HepG2 (cell line): ENCODE results near the gene SNX10. TPM values are rescaled to one million over a fixed set of nuclear protein-coding genes. Genes with fewer than 3 reads are reported as not detected.

ENCODE experiments used
- CBX5 ChIP-seq: sonication (generic); formaldehyde crosslinking; IDR thresholded peaks from 2 replicates; pipeline ENCODE4 v1.4.0; 2020; ENCODE audit warnings: missing genetic modification reagents, borderline replicate concordance
- EP300 ChIP-seq, 3 experiments: sonication (generic) in 1 of 3; formaldehyde crosslinking in 1 of 3; IDR thresholded peaks; 2 replicates each; pipeline versions ENCODE4 v1.5.1 to v1.6.1; 2011 to 2020; ENCODE audit warnings: low read depth in 2 of 3, low read length in 2 of 3, borderline replicate concordance in 1 of 3, improper control_type of control experiment in 1 of 3, mild to moderate bottlenecking in 1 of 3, missing genetic modification reagents in 1 of 3, moderate library complexity in 1 of 3
- HIVEP1 ChIP-seq: sonication (generic); formaldehyde crosslinking; IDR thresholded peaks from 2 replicates; pipeline ENCODE4 v1.4.0; 2020; ENCODE audit warnings: mild to moderate bottlenecking, missing genetic modification reagents
- HNF4A ChIP-seq: sonication (generic); formaldehyde crosslinking; IDR thresholded peaks from 2 replicates; pipeline ENCODE4 v1.4.0; 2020; ENCODE audit warnings: missing genetic modification reagents
- HNRNPK ChIP-seq: fragments of 200-400 bp; formaldehyde crosslinking; IDR thresholded peaks from 2 replicates; pipeline ENCODE4 v1.6.1; 2018; ENCODE audit warnings: low read length, low read depth, moderate library complexity, mild to moderate bottlenecking; ENCODE audit not compliant: poor library complexity, severe bottlenecking
- MIER2 ChIP-seq: IDR thresholded peaks from 2 replicates; pipeline ENCODE4 v1.6.1; 2016; ENCODE audit warnings: missing biosample characterization, missing genetic modification reagents
- NFRKB ChIP-seq: fragments of 450-650 bp; IDR thresholded peaks from 2 replicates; pipeline ENCODE4 v1.6.1; 2017
- NPAS2 ChIP-seq: sonication (generic); formaldehyde crosslinking; IDR thresholded peaks from 2 replicates; pipeline ENCODE4 v1.8.0; 2022; ENCODE audit warnings: mild to moderate bottlenecking, missing genetic modification reagents, borderline replicate concordance
- NR2F6 ChIP-seq, 2 experiments: IDR thresholded peaks; 2 replicates each; pipeline ENCODE4 v1.6.1; 2016; ENCODE audit warnings: antibody characterized with exemption in 1 of 2, mild to moderate bottlenecking in 1 of 2
- RFX3 ChIP-seq: IDR thresholded peaks from 2 replicates; pipeline ENCODE4 v1.6.1; 2016; ENCODE audit warnings: missing biosample characterization, missing genetic modification reagents
- STAT5B ChIP-seq: sonication (generic); formaldehyde crosslinking; IDR thresholded peaks from 2 replicates; pipeline ENCODE4 v1.4.0; 2020; ENCODE audit warnings: missing genetic modification reagents
- ZFAT ChIP-seq: sonication (generic); formaldehyde crosslinking; conservative IDR thresholded peaks from 2 replicates; pipeline ENCODE4 v1.8.1; 2023; ENCODE audit warnings: missing genetic modification reagents, inconsistent platforms
- ZFY ChIP-seq: sonication (generic); formaldehyde crosslinking; IDR thresholded peaks from 2 replicates; pipeline ENCODE4 v1.4.0; 2020; ENCODE audit warnings: missing genetic modification reagents
- polyA plus RNA-seq, 8 experiments: library from polyadenylated mRNA; depleted of rRNA in 3 of 8; stranded (reverse) in 7 of 8; unstranded in 1 of 8; fragments of >200 nt; fragmentation: Illumina TruSeq in 4 of 8; extraction: Trizol in 4 of 8; gene quantifications; 2 replicates each; pipeline versions ENCODE4 v1.2.1 to v1.2.3, GENCODE V29; 2011 to 2016; ENCODE audit warnings: low read depth in 4 of 8, missing spikeins in 1 of 8, mixed read lengths in 1 of 8; ENCODE audit not compliant: insufficient read depth in 1 of 8
- total RNA-seq, 5 experiments: library from RNA; depleted of rRNA; stranded (reverse); fragments of >200 nt; fragmentation: Illumina TruSeq; extraction: Trizol; gene quantifications; 2 replicates each; pipeline ENCODE4 v1.2.3, GENCODE V29; 2016; ENCODE audit warnings: low read depth in 1 of 5
- TF ChIP-seq, protein P1 (sequence below): sonication (generic); IDR thresholded peaks from 2 replicates; pipeline ENCODE4 v1.6.1; 2016; ENCODE audit warnings: low read depth, borderline replicate concordance
- TF ChIP-seq, protein P2 (sequence below): sonication (generic); formaldehyde crosslinking; IDR thresholded peaks from 2 replicates; pipeline ENCODE4 v1.8.1; 2023; ENCODE audit warnings: mild to moderate bottlenecking, moderate library complexity, missing genetic modification reagents
- TF ChIP-seq, protein P3 (sequence below): IDR thresholded peaks from 2 replicates; pipeline ENCODE4 v1.6.1; 2016; ENCODE audit warnings: low read depth, missing genetic modification reagents, missing compliant biosample characterization
- TF ChIP-seq, protein P4 (sequence below): IDR thresholded peaks from 2 replicates; pipeline ENCODE4 v1.6.1; 2016; ENCODE audit warnings: mild to moderate bottlenecking
- TF ChIP-seq, protein P5 (sequence below): IDR thresholded peaks from 2 replicates; pipeline ENCODE4 v1.6.1; 2016; ENCODE audit warnings: low read depth

The SNX10 gene
- total and polyA plus RNA-seq, 2 of the 13 experiments (the other 11 are each of a cell fraction or from before 2014, with no cell fraction given) = 26.0 to 27.6 TPM

DNA sequence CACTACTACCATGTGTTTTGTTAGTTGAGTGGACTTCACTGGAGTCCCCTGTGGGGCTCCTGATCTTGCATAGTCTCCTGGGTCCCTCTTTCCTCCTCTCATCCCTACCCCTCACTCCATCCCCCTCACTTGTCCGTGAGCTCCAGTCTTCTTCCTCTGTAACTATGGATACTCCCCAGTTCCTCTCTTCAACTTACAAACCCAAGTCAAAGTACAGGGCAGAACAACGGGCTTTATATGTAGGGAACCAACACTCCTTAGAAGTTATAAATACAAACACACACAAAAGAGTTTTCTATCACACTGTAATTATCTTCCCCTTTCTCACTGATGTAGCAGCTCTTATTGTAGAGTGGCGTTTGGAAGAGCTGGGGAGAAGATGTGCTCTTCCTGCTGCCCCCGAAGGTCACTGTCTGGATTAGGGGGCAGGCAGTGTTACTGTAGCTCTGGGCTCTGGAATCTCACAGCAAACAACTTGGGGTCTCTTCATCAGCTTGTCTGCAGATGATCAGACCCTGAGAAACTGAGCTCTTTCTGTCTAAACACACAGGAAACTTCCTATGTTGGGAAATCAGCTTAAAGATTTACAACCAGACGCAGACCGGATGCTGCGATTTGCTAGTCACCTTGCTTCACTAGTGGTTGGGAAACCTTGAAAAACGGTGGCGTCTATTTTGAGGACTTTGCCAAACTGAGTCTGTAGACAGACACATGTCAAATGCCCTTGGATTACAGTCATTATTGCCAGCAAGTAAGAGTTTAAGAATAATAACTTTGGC lies 13.6 kb downstream of the SNX10 start (continued):
- TF ChIP-seq EP300 (IDR thresholded peaks at IDR 0.05; ENCODE audit: low read depth in 2 of 2, low read length in 2 of 2) (peak in 1 of 2 experiments; percentile 68; a peak in 1 of 4 replicates), EP300 (CRISPR knock-in tag; IDR thresholded peaks at IDR 0.05; ENCODE audit: borderline replicate concordance) (peak; percentile 41; the same call in 1 of the 2 replicates), HIVEP1 (CRISPR knock-in tag) (no peak), NPAS2 (CRISPR knock-in tag) (no peak), STAT5B (no peak), CBX5 (peak; percentile 25; the same call in 1 of the 2 replicates), ZFAT (no peak), MIER2 (0 out of 2 replicates have a peak, but pooled peaks have one; percentile 40), HNRNPK (no peak), HNF4A (CRISPR knock-in tag) (peak; percentile 57), RFX3 (CRISPR knock-in tag) (no peak), NFRKB (no peak), ZFY (CRISPR knock-in tag) (no peak), NR2F6 (IDR thresholded peaks at IDR 0.05) (peak; percentile 43), NR2F6 (CRISPR knock-in tag; IDR thresholded peaks at IDR 0.05) (peak; percentile 49; the same call in 1 of the 2 replicates)
- TF ChIP-seq, protein P1, sequence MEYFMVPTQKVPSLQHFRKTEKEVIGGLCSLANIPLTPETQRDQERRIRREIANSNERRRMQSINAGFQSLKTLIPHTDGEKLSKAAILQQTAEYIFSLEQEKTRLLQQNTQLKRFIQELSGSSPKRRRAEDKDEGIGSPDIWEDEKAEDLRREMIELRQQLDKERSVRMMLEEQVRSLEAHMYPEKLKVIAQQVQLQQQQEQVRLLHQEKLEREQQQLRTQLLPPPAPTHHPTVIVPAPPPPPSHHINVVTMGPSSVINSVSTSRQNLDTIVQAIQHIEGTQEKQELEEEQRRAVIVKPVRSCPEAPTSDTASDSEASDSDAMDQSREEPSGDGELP = peak; percentile 39; the same call in 1 of the 2 replicates
- TF ChIP-seq, protein P2, sequence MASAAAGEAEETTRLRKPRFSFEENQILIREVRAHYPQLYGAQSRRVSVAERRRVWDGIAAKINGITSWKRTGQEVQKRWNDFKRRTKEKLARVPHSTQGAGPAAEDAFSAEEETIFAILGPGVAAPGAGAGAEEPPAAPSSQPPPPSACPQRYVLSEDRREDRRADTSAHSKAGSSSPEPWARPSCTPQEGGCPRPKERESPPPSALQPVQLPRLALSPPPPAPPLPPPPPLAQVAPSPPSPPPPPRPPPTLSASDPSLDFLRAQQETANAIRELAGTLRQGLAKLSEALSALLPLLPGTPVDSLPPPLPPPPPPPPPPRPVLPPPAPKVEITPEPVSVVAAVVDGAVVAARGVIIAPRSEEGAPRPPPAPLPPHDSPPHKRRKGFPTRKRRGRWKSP (CRISPR knock-in tag) = peak; percentile 67; the same call in 1 of the 2 replicates
- TF ChIP-seq, protein P3, sequence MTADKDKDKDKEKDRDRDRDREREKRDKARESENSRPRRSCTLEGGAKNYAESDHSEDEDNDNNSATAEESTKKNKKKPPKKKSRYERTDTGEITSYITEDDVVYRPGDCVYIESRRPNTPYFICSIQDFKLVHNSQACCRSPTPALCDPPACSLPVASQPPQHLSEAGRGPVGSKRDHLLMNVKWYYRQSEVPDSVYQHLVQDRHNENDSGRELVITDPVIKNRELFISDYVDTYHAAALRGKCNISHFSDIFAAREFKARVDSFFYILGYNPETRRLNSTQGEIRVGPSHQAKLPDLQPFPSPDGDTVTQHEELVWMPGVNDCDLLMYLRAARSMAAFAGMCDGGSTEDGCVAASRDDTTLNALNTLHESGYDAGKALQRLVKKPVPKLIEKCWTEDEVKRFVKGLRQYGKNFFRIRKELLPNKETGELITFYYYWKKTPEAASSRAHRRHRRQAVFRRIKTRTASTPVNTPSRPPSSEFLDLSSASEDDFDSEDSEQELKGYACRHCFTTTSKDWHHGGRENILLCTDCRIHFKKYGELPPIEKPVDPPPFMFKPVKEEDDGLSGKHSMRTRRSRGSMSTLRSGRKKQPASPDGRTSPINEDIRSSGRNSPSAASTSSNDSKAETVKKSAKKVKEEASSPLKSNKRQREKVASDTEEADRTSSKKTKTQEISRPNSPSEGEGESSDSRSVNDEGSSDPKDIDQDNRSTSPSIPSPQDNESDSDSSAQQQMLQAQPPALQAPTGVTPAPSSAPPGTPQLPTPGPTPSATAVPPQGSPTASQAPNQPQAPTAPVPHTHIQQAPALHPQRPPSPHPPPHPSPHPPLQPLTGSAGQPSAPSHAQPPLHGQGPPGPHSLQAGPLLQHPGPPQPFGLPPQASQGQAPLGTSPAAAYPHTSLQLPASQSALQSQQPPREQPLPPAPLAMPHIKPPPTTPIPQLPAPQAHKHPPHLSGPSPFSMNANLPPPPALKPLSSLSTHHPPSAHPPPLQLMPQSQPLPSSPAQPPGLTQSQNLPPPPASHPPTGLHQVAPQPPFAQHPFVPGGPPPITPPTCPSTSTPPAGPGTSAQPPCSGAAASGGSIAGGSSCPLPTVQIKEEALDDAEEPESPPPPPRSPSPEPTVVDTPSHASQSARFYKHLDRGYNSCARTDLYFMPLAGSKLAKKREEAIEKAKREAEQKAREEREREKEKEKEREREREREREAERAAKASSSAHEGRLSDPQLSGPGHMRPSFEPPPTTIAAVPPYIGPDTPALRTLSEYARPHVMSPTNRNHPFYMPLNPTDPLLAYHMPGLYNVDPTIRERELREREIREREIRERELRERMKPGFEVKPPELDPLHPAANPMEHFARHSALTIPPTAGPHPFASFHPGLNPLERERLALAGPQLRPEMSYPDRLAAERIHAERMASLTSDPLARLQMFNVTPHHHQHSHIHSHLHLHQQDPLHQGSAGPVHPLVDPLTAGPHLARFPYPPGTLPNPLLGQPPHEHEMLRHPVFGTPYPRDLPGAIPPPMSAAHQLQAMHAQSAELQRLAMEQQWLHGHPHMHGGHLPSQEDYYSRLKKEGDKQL (CRISPR knock-in tag) = no peak
- TF ChIP-seq, protein P4, sequence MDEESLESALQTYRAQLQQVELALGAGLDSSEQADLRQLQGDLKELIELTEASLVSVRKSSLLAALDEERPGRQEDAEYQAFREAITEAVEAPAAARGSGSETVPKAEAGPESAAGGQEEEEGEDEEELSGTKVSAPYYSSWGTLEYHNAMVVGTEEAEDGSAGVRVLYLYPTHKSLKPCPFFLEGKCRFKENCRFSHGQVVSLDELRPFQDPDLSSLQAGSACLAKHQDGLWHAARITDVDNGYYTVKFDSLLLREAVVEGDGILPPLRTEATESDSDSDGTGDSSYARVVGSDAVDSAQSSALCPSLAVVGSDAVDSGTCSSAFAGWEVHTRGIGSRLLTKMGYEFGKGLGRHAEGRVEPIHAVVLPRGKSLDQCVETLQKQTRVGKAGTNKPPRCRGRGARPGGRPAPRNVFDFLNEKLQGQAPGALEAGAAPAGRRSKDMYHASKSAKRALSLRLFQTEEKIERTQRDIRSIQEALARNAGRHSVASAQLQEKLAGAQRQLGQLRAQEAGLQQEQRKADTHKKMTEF = peak; percentile 42; the same call in 1 of the 2 replicates
- TF ChIP-seq, protein P5, sequence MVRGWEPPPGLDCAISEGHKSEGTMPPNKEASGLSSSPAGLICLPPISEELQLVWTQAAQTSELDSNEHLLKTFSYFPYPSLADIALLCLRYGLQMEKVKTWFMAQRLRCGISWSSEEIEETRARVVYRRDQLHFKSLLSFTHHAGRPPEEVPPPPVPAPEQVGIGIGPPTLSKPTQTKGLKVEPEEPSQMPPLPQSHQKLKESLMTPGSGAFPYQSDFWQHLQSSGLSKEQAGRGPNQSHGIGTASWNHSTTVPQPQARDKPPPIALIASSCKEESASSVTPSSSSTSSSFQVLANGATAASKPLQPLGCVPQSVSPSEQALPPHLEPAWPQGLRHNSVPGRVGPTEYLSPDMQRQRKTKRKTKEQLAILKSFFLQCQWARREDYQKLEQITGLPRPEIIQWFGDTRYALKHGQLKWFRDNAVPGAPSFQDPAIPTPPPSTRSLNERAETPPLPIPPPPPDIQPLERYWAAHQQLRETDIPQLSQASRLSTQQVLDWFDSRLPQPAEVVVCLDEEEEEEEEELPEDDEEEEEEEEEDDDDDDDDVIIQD = peak; percentile 63; the same call in 1 of the 2 replicates
